H1 (cell line): ENCODE results near the gene CCDC86.

ENCODE experiments used
- EZH2 ChIP-seq: fragments of 200-600 bp; sonication (generic); IDR thresholded peaks from 2 replicates; pipeline ENCODE4 v1.7.1; 2012; ENCODE audit warnings: low read depth, mild to moderate bottlenecking, moderate library complexity, low read length, inconsistent platforms; ENCODE audit not compliant: severe bottlenecking
- HDAC2 ChIP-seq, 2 experiments: fragments of 300-600 bp in 1 of 2; sonication (generic) in 1 of 2; IDR thresholded peaks; 2 replicates each; pipeline ENCODE4 v1.6.1; 2011 to 2012; ENCODE audit warnings: low read depth in 2 of 2, low read length in 2 of 2, mild to moderate bottlenecking in 2 of 2, moderate library complexity in 2 of 2, borderline replicate concordance in 1 of 2, inconsistent platforms in 1 of 2
- POLR2A ChIP-seq, 2 experiments: IDR thresholded peaks; 1 replicate in 1 of 2; 2 replicates in 1 of 2; pipeline ENCODE4 v1.6.1; 2011; ENCODE audit warnings: low read depth in 2 of 2, low read length in 2 of 2, mild to moderate bottlenecking in 2 of 2; ENCODE audit errors: control extremely low read depth in 1 of 2
- POLR2AphosphoS5 ChIP-seq: IDR thresholded peaks from 2 replicates; pipeline ENCODE4 v1.6.1; 2011; ENCODE audit warnings: low read depth, low read length
- SP2 ChIP-seq: IDR thresholded peaks from 2 replicates; pipeline ENCODE4 v1.6.1; 2012; ENCODE audit warnings: mild to moderate bottlenecking, low read length, inconsistent platforms
- SUZ12 ChIP-seq: fragments of 200-600 bp; sonication (generic); IDR thresholded peaks from 2 replicates; pipeline ENCODE4 v1.6.1; 2012; ENCODE audit warnings: mild to moderate bottlenecking, inconsistent platforms, low read length, moderate library complexity, mixed read lengths
- TAF1 ChIP-seq: IDR thresholded peaks from 2 replicates; pipeline ENCODE4 v1.6.1; 2011; ENCODE audit warnings: mild to moderate bottlenecking, low read depth, low read length
- ZNF274 ChIP-seq: IDR thresholded peaks from 2 replicates; pipeline ENCODE4 v1.7.0; 2012; ENCODE audit warnings: low read length, borderline replicate concordance; ENCODE audit errors: extremely low read depth
- TF ChIP-seq, protein P1 (sequence below): IDR thresholded peaks from 2 replicates; pipeline ENCODE4 v1.6.1; 2012; ENCODE audit warnings: inconsistent platforms
- TF ChIP-seq, protein P2 (sequence below): IDR thresholded peaks from 2 replicates; pipeline ENCODE4 v1.6.1; 2011; ENCODE audit warnings: low read depth, mild to moderate bottlenecking, low read length; ENCODE audit not compliant: insufficient read depth
- TF ChIP-seq, protein P3 (sequence below), 3 experiments: IDR thresholded peaks; 1 replicate in 2 of 3; 2 replicates in 1 of 3; pipeline versions ENCODE4 v1.5.1 to v1.6.1; 2011; ENCODE audit warnings: low read length in 3 of 3, mild to moderate bottlenecking in 3 of 3, inconsistent platforms in 2 of 3, low read depth in 1 of 3, moderate library complexity in 1 of 3; ENCODE audit not compliant: insufficient read depth in 1 of 3; ENCODE audit errors: control extremely low read depth in 1 of 3

DNA sequence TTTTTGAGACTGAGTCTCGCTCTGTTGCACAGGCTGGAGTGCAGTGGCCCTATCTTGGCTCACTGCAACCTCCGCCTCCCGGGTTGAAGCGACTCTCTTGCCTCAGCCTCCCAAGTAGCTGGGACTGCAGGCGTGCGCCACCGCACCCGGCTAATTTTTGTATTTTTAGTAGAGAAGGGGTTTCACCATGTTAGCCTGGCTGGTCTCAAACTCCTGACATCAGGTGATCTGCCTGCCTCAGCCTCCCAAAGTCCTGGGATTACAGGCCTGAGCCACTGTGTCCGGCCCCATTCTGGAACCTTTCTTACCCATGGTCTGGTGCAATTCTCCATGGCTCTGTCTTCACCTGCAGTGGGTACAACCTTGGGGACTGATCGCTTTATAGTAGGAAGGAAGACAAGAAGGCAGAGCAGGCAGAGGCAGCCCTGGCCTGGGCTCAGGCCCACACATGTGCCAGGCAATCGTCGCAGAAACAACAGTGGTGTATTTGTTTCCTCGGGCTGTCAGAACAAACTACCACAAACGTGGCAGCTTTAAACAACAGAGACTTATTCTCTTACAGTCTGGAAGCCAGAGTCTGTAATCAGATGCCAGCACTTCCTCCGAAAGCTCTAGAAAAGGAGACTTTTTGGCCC is 17.8 kb downstream of the CCDC86 start:
- TF ChIP-seq, protein P1, sequence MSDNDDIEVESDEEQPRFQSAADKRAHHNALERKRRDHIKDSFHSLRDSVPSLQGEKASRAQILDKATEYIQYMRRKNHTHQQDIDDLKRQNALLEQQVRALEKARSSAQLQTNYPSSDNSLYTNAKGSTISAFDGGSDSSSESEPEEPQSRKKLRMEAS: no peak
- TF ChIP-seq, protein P2, sequence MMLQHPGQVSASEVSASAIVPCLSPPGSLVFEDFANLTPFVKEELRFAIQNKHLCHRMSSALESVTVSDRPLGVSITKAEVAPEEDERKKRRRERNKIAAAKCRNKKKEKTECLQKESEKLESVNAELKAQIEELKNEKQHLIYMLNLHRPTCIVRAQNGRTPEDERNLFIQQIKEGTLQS: no peak
- TF ChIP-seq, protein P3, sequence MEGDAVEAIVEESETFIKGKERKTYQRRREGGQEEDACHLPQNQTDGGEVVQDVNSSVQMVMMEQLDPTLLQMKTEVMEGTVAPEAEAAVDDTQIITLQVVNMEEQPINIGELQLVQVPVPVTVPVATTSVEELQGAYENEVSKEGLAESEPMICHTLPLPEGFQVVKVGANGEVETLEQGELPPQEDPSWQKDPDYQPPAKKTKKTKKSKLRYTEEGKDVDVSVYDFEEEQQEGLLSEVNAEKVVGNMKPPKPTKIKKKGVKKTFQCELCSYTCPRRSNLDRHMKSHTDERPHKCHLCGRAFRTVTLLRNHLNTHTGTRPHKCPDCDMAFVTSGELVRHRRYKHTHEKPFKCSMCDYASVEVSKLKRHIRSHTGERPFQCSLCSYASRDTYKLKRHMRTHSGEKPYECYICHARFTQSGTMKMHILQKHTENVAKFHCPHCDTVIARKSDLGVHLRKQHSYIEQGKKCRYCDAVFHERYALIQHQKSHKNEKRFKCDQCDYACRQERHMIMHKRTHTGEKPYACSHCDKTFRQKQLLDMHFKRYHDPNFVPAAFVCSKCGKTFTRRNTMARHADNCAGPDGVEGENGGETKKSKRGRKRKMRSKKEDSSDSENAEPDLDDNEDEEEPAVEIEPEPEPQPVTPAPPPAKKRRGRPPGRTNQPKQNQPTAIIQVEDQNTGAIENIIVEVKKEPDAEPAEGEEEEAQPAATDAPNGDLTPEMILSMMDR (IDR thresholded peaks at IDR 0.05; ENCODE audit: control extremely low read depth in 1 of 3, insufficient read depth in 1 of 3, low read depth in 1 of 3, low read length in 3 of 3): no peak
- TF ChIP-seq POLR2A (IDR thresholded peaks at IDR 0.05; ENCODE audit: control extremely low read depth in 1 of 2, low read depth in 2 of 2, low read length in 2 of 2): no peak
- no peak for TF ChIP-seq SUZ12
- TF ChIP-seq EZH2: no peak
- TF ChIP-seq TAF1: no peak
- TF ChIP-seq POLR2AphosphoS5: no peak
- no peak for TF ChIP-seq HDAC2 (IDR thresholded peaks at IDR 0.05; ENCODE audit: borderline replicate concordance in 1 of 2, low read depth in 2 of 2, low read length in 2 of 2)
- TF ChIP-seq SP2: no peak
- TF ChIP-seq ZNF274: no peak
